OCI-LY7 (cell line): Measurements from ENCODE around the gene ZNF592. TPM values are rescaled to one million over a fixed set of nuclear protein-coding genes. Genes with fewer than 3 reads are reported as not detected.

ENCODE experiments used
- BruUV-seq: library from RNA; stranded (reverse); fragments of 400-500 nt; replicated peaks from 2 replicates; lab custom pipeline; 2021; lab: Mats Ljungman, UMichigan
- CTCF ChIA-PET: fragments of 300-600 bp; sonication (Branson Sonifier 250); formaldehyde crosslinking; loops from one replicate; lab custom pipeline; 2022; ENCODE audit warnings: antibody characterized with exemption; ENCODE audit not compliant: unreplicated experiment; lab: Charles Lee
- POLR2A ChIA-PET: fragments of 300-600 bp; sonication (Branson Sonifier 250); formaldehyde crosslinking; loops from one replicate; lab custom pipeline; 2022; ENCODE audit warnings: antibody characterized with exemption; lab: Charles Lee
- DNase-seq: peaks from one replicate; pipeline ENCODE4 v3.0.0-alpha.2; 2015; ENCODE audit warnings: low spot score
- H2AFZ ChIP-seq: fragments of 200-600 bp; sonication (generic), shearing (Covaris generic); 2 replicates; pipeline ENCODE4 v1.6.1; 2014; ENCODE audit warnings: mild to moderate bottlenecking, antibody characterized with exemption, low read length, moderate library complexity
- H3K27ac ChIP-seq: fragments of 200-600 bp; sonication (generic); 2 replicates; pipeline ENCODE4 v1.5.1; 2014; ENCODE audit warnings: mixed run types, low read depth, mild to moderate bottlenecking, moderate library complexity, low read length, inconsistent platforms; ENCODE audit not compliant: poor library complexity, severe bottlenecking
- H3K36me3 ChIP-seq: fragments of 200-600 bp; sonication (generic); 2 replicates; pipeline ENCODE4 v1.6.1; 2014; ENCODE audit warnings: mild to moderate bottlenecking, antibody characterized with exemption, low read length, moderate library complexity, mixed read lengths; ENCODE audit not compliant: insufficient read depth
- H3K4me1 ChIP-seq: fragments of 200-600 bp; sonication (generic); 2 replicates; pipeline ENCODE4 v1.5.1; 2014; ENCODE audit warnings: mild to moderate bottlenecking, low read length; ENCODE audit not compliant: insufficient read depth, poor library complexity, severe bottlenecking
- H3K4me2 ChIP-seq: fragments of 200-600 bp; sonication (generic); 2 replicates; pipeline ENCODE4 v1.6.1; 2014; ENCODE audit warnings: mild to moderate bottlenecking, low read length
- H3K4me3 ChIP-seq: fragments of 200-600 bp; sonication (generic); 2 replicates; pipeline ENCODE4 v1.5.1; 2014; ENCODE audit warnings: mild to moderate bottlenecking, low read depth, low read length; ENCODE audit not compliant: poor library complexity, severe bottlenecking
- H3K79me2 ChIP-seq: fragments of 200-600 bp; sonication (generic); 2 replicates; pipeline ENCODE4 v1.6.1; 2016; ENCODE audit warnings: low read depth, mild to moderate bottlenecking, low read length, moderate library complexity, mixed read lengths; ENCODE audit not compliant: insufficient read depth
- H3K9me2 ChIP-seq: fragments of 200-600 bp; sonication (generic); 2 replicates; pipeline ENCODE4 v1.6.1; 2016; ENCODE audit warnings: mild to moderate bottlenecking, low read length, mixed read lengths; ENCODE audit not compliant: insufficient read depth
- H3K9me3 ChIP-seq: fragments of 200-600 bp; sonication (generic); 2 replicates; pipeline ENCODE4 v1.6.1; 2014; ENCODE audit warnings: mild to moderate bottlenecking, mixed run types, low read length, mixed read lengths
- H4K20me1 ChIP-seq: fragments of 200-600 bp; sonication (generic); 2 replicates; pipeline ENCODE4 v1.6.1; 2014; ENCODE audit warnings: mild to moderate bottlenecking, antibody characterized with exemption, low read length, moderate library complexity, mixed read lengths; ENCODE audit not compliant: insufficient read depth
- CTCF ChIP-seq: fragments of 200-600 bp; sonication (generic); conservative IDR thresholded peaks from 2 replicates; pipeline ENCODE4 v1.5.1; 2014; ENCODE audit warnings: mild to moderate bottlenecking, antibody characterized with exemption, low read length, moderate library complexity, mixed read lengths
- EZH2phosphoT487 ChIP-seq: fragments of 200-600 bp; sonication (generic); IDR thresholded peaks from 2 replicates; pipeline ENCODE4 v1.6.1; 2018; ENCODE audit warnings: low read depth, borderline replicate concordance, mild to moderate bottlenecking, mixed run types, antibody characterized with exemption, low read length, moderate library complexity, mixed read lengths
- intact Hi-C: fragments of 100-400 bp; cut with micrococcal nuclease; formaldehyde crosslinking; loops from one replicate; pipeline ENCODE4 v1.10.0; 2022; ENCODE audit not compliant: unreplicated experiment
- total RNA-seq, 2 experiments: library from RNA; depleted of rRNA in 1 of 2; stranded (reverse); fragments of >200 nt in 1 of 2; shearing (Covaris generic) in 1 of 2; gene quantifications; 2 replicates each; pipeline ENCODE4 v1.2.3, GENCODE V29; 2014 to 2022

ZNF592 gene
- total RNA-seq, 2 experiments from 2014 or later: 23.0 to 41.3 TPM

- no TSS peak for BruUV-seq
- POLR2A ChIA-PET: interaction anchor here (0.6 to 0.7 kb wide), 2 partner anchors 180 to 592 kb away, joined by 3 read pairs; no protein-coding TSS in a partner anchor
- Histone ChIP-seq H3K9me2 (no peaks in the 10 kb centered on the region), H3K4me3 (no peak overlapping the region), H4K20me1 (no peaks in the 10 kb centered on the region), H3K4me2 (no peak overlapping the region), H3K9me3 (no peaks in the 10 kb centered on the region), H3K79me2 (no peaks in the 10 kb centered on the region), H3K4me1 (no peaks in the 10 kb centered on the region), H3K36me3 (peaks cover 37% of the 10 kb centered on the region), H3K27ac (no peak overlapping the region), H2AFZ (no peak overlapping the region)
- DNase-seq: no peak
- intact Hi-C loops: no loop called here
- TF ChIP-seq CTCF (no peak), EZH2phosphoT487 (no peak)
- CTCF ChIA-PET: no interaction called here
Measured at GRCh38 chr15:84807228-84807627, 58.8 kb downstream of the ZNF592 start.

GRCh38 chr15:84810073-84810840 is 61.9 kb downstream of the ZNF592 start:
- Histone ChIP-seq H3K4me2 (no peak overlapping the region), H3K27ac (no peak overlapping the region), H3K79me2 (no peaks in the 10 kb centered on the region), H2AFZ (no peak overlapping the region), H3K4me3 (no peak overlapping the region), H3K4me1 (no peaks in the 10 kb centered on the region), H4K20me1 (no peaks in the 10 kb centered on the region), H3K9me3 (no peaks in the 10 kb centered on the region), H3K9me2 (no peaks in the 10 kb centered on the region), H3K36me3 (peaks cover 12% of the 10 kb centered on the region)
- intact Hi-C loops: no loop called here
- TF ChIP-seq CTCF (no peak), EZH2phosphoT487 (no peak)
- DNase-seq: no peak
- no TSS peak for BruUV-seq
- ChIA-PET POLR2A (interaction anchor here (0.5 kb wide), 1 partner anchor 98 kb away, joined by 3 read pairs; no protein-coding TSS in a partner anchor), CTCF (no interaction called here)

- no TSS peak for BruUV-seq
- no peaks in the 10 kb centered on the region for H3K4me1 ChIP-seq
- H3K9me2 ChIP-seq: no peaks in the 10 kb centered on the region
- POLR2A ChIA-PET: interaction anchor here (0.5 to 1.0 kb wide), 2 partner anchors 14 to 99 kb away, joined by 3 to 4 read pairs; no protein-coding TSS in a partner anchor
- no peaks in the 10 kb centered on the region for H3K79me2 ChIP-seq
- no peak for DNase-seq
- H3K4me2 ChIP-seq: no peak overlapping the region
- H3K9me3 ChIP-seq: no peaks in the 10 kb centered on the region
- no peak overlapping the region for H2AFZ ChIP-seq
- intact Hi-C loops: no loop called here
- no peak overlapping the region for H3K27ac ChIP-seq
- TF ChIP-seq CTCF (no peak), EZH2phosphoT487 (no peak)
- CTCF ChIA-PET: no interaction called here
- H3K36me3 ChIP-seq: peaks cover 5% of the 10 kb centered on the region
- no peaks in the 10 kb centered on the region for H4K20me1 ChIP-seq
- no peak overlapping the region for H3K4me3 ChIP-seq
Measured at GRCh38 chr15:84811151-84811550, 62.8 kb downstream of the ZNF592 start.
